Stimulated activated CD4-positive, alpha-beta T cell treated with anti-CD3 and anti-CD28 coated beads, TNF-alpha, amount 100 ng/mL, for 48 hours (primary cell): Measurements from ENCODE around the gene CRYBG3.

ENCODE experiments used
- DNase-seq, 3 donors: peaks; one replicate each; pipeline ENCODE4 v3.0.0-alpha.2; 2020; ENCODE audit warnings: low read depth in 3 of 3

Gene CRYBG3

DNA sequence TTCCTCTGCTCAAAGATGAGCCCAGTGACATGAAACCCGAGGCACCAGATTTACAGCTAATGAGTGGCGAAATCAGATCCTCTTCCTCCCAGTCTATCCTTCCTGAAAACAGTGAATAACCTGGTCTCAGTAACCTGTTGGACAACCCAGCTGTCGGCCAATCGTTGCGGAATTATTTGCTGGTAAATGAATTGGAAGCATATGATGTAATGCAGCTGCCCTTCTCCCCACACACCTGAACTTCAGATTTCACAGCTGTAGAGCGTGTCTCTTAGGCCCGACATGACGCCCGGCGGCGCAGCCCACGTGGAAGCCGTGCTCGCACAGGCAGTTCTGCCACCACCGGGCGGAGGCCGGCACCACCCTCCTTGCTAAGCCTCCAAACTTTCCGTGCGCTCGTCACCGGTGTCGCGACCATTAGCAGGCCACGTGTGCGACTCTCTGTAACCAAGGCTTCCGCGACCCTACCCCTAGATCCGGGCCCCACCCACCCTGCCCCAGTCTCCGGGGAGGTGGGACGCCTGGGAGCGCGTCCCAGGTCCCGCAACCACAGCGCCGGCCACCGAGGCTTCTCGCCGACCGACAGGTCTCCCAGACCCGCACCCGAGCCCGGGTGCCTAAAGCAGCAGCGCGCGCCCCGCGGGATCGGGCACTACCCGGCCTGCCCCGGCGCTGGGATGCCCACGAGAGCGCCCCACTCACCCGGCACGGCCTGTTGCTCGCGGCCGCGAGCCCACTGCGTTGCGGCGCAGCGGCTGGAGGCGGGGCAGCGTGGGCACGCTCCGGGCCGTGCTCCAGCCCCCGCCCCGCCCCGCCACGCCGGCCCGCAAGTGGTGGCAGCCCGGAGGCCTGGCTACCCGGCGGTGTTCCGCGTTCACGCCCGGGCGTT, 150.1 kb downstream of the CRYBG3 start, which contains the start of gene RIOX2:
Gene RIOX2 (minus strand): TSS at position 753 of the 889 bp plus-strand sequence. CDS start 4,838 bp downstream, outside the sequence.
- DNase-seq = peak; percentile 52 to 71 (median 71)

DNA sequence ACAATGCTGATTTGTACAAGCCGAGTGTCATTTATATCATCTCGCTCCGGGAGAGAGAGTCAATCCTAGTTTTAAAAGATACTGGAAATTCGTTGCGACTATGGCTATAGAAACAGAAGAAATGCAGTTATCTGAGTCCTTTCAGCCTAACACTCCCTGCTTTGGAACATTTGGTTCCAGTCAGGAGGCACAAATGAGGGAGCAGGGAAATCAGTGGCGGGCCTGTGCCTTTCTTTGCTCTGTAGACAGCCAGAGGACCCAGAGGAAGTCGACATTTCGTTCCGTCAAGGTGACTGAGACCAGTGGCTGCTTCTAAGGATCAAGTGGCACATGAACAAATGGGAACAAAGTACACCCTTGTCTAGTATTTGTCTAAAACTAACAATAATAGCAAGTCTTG, 151.2 kb downstream of the CRYBG3 start:
- DNase-seq = no peak

DNA sequence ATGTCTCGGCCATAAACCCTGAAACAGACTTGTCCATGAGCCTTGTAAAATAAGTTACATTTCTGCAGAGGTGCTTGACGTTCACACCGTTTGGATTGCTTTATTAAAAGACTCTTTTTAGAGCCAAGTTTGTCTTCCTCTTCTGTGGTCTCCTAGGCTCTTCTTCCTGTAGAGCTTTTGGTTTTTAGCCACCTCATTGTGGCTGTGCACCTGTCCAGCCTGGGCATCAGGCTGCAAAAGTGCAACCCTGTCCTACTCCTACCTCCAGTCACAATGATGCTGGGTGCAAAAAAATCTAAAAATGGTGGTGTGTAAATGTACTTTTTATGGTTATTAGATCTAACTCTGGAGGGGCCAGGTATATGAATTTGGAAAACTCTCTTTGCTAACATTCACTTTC, 153.2 kb downstream of the CRYBG3 start:
- DNase-seq = no peak

DNA sequence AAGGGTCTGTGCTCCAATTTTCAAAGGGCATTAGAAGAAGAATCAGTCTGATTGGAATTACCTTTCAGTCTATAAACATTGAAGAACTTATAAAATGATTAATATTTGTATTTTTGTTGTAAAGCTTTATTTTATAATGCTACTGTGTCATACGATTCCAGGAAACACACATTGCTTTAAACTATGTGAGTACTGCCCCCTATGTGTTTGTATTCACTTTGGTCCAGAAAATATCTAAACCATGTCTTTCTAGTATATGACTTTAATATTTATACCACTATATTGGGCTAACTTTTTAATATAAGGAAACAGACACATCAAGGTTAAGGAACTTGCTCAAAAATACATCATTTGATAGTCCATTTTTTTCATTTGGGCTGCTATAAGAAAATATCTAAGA, 153.7 kb downstream of the CRYBG3 start:
- no peak for DNase-seq

DNA sequence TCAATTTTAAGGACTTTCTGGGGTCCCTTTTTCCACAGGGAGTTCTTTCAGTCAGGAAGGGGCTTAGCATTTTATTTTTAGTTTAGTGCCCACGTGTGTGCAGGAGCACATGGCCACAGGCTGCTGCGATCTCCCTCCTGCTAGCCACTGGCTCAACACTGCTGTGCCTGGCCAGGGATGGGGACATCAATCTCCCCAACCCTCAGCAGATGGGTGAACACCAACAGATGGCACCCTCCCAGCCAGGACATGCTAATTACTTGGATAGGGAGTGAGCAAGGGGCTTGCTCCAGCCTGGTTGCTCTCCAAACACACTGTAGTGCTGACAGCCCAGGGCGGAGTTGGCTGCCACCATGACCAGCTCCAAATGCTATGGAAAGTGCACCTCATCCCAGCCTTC, 157.8 kb downstream of the CRYBG3 start:
- DNase-seq = no peak

DNA sequence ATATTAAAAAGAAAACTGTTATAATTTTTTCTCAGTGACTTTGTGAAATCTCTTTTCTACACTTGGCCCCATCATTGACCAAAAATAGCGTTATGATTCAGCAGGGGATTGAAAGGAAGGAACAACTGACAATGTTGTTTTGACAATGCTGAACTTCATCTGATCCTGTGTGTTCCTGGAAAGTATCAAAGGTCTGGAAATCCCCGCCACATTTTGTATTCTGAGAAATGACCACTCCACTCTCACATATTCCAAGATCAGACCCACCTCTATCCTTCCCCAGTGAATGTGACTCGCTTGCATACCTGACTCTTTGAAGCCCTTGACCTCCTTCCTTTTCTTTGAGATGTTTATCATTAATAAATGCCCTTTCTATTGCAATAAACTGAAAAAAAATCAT, 160.1 kb downstream of the CRYBG3 start:
- DNase-seq = no peak

DNA sequence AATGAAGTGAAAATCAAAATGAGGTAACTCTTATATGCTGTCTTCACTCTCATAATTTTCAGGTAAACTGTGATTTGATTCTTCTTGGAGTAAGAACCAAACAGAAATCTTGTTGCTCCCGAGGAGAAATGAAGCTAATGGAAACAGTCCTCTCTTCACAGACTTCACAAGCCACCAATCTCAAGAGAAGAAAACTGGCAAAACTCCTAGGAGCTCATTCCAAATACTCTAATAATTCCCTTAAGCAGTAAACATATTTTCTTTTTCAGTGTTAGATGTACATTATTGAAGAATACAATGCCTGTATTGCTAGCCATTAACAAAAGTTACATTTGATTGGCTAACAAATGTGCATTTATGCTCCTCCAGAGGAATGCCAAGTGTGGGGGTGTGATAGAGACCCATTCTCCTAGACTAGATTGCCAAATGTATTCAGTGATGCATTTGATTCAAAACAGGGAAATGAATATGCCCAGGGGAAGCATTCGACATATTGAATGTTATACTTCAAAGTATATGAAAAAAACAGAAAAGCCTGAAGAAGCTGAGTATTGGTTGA, 162.2 kb downstream of the CRYBG3 start:
- no peak for DNase-seq

DNA sequence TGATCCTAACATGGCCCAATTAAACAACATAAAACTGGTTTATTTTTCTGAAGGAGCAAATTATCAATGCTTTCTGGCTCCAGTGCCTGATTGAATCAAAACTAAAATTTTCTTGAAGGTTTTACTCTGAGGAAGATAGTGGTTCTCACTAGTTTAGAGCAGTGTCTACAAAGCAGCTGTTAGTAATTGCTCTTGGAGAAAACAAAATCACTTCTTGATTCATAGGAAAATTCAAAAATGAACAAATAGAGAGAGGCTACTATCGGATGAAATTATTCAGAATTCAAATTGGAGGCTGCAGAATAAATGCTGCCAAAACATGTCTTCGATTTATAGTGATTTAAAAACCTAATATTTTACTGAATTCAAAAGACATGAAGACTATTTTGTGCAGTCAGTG, 165.5 kb downstream of the CRYBG3 start:
- no peak for DNase-seq

DNA sequence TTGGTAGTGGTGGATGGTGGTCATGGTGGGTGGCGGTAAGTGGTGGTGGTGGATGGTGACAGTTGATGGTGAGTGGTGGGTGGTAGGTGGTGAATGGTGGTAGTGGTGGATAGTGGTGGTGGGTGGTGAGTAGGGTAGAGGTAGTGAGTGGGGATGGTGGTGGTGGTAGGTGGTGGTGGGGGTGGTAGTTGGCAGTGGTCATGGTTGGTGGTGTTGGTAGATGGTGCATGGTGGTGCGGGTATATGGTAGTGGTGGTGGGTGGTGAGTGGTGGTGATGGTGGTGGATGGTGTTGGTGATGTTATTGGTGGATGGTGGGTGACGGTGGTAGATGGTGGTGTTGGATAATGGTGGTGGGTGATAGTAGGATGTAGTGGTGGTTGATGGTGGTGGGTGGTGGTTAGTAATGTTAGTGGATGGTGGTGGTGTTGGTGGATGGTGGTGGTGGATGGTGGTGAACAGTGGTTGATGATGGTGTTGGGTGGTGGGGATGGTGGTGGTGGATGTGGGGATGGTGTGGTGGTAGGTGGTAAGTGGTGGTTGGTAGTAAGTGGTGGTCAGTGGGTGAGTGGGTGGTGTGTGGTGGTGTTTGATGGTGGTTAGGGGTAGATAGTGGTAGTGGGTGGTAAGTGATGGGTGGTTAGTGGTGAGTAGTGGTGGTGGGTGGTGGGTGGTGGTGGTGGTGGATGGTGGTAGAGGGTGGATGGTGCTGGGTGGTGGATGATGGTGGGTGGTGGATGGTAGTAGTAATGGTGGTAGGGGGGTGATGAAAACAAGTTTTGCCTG, 167.2 kb downstream of the CRYBG3 start:
- DNase-seq = no peak

DNA sequence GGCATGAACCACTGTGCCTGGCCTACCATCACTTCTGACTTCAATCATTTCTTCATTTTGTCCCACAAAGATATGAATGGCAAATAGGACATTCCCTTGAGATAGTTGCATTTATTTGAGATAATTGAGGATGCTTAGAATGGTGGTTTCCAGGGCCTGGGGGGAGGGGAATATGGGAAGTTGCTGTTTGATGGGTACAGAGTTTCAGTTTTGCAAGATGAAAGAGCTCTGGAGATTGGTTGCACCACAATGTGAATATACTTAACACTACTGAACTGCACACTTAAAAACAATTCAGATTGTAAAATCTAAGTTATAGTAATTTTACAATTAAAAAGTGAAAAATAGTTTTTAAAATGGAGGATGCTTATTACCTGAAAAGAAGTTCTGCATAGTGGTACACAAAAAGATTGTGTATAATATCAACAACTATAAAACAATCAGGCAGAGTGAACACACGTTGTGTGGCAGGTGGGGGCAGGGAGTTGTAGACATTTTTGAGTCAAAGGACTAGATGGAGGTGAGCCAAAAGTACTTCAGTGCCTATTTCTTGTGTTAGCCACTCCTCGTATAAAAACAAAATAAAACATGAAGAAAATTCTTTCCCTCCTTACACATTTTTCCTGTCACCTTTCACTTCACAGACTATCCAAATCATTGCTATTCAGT, 168.9 kb downstream of the CRYBG3 start:
- DNase-seq = no peak

DNA sequence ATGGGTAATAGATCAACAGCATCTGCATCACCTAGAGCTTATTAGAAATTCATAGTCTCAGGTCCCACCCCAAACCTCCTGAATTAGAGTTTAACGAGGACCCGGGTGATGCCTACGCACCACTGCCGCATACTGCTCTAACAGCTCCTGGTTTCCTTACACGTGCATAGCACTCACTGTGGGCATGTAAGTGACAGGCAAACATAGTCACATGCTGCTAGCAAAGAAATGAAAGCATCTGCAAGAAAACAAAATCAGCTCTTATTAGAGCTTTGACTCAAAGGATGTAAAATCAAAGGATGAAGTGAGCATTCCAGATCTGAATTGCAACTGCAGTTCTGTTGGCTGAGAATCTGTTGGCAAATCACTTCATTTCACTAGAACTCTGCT, 169.5 kb downstream of the CRYBG3 start:
- no peak for DNase-seq

DNA sequence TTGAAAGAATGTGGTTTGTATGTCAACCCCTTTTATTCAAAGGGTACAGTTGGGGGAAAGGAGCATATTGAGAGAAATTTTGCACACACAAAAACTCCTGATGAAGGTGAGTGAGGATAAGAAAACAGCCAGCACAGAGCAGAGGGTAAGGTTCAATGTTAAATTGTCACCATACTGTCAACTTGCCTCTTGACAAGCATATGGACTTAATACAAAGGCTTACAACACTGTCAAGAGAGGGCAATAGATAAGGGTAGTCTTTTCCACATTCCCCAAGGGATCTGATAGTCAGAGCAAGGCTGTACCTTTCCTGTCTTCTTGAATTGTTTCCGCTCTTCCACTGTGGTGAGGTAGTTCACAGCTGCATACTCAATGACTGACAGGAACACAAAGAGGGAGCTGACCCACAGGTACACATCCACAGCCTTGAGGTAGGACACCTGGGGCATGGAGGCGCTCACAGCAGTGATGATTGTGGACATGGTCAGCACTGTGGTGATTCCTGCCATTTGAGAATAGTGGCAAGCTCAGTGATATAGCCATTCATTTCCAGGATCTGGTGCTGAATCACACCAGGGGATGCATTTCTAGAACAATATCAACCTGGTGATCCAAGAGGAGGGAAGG, 170.8 kb downstream of the CRYBG3 start:
- no peak for DNase-seq

DNA sequence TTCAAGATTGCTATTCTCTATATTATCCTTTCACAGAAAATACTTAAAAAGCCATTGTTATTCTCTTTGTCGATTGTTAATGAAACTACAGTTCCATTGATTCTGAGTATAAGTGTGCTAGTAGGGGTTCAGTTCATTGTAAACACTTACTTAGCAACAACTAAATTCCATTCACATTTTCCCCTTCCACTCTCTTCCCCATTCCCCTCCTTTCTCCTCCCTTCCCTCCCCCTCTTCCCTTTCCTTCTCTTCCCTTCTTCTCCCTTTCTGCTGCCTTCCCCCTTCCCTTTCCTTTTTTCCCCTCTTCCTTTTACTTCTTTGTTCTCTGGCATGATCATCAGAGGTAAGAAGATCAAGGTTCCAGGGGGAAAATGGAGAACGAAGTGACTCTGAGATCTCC, 171.7 kb downstream of the CRYBG3 start:
- DNase-seq = no peak

DNA sequence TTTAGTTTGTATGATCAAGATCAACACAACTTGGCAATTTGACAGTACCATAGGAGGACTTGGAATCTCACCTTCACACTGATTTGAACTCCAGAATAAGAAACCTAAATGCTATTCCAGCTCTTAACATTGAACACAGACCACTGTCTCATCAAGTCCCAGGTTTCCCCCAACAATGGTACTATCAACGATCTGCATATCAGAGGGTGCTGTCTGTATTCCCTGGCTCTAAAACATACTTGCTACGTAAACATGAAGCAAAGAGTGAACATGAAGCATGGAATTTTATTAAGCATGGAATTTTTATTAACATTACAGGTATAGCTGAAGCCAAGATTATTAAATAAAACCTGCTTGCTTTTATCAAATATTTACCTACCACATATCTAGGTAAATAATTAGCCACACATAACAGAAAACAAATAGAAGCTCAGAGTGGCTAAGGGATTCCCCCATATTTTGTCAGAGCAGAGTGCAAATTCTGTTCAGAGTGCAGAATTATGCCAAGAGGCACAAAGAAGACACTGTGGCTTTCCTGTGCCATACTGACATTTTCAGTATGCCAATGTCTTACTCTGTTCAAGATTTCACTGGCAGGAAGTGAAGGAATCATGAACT, 172.6 kb downstream of the CRYBG3 start:
- DNase-seq = no peak
